ENCODE measurements around the gene TCHP.

DNA sequence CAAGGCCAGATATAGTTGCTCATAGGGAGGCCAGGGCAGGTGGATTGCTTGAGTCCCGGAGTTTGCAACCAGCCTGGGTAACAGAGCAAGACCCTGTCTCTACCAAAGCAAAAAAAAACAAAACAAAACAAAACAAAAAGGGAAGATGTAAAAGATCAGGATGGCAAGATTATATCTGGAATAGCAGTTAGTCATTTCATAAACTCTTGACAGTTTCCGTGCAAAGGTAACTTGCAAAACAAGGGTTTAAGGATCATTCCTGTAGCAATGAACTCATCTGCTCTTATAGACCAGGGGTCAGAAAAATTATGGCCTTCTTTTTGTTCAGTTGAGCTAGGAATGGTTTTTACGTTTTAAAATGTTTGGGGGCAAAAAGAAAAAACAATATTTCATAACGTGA is 66.5 kb downstream of the TCHP start:
- no peak for TF ChIP-seq EZH2 (IDR thresholded peaks at IDR 0.05; ENCODE audit: borderline replicate concordance, insufficient read depth, low read length, poor library complexity, severe bottlenecking)
- no peak for TF ChIP-seq SMC3 (conservative IDR thresholded peaks at IDR 0.05; ENCODE audit: poor library complexity)
- no peak for TF ChIP-seq POLR2AphosphoS5 (IDR thresholded peaks at IDR 0.05)
- TF ChIP-seq, protein P1, sequence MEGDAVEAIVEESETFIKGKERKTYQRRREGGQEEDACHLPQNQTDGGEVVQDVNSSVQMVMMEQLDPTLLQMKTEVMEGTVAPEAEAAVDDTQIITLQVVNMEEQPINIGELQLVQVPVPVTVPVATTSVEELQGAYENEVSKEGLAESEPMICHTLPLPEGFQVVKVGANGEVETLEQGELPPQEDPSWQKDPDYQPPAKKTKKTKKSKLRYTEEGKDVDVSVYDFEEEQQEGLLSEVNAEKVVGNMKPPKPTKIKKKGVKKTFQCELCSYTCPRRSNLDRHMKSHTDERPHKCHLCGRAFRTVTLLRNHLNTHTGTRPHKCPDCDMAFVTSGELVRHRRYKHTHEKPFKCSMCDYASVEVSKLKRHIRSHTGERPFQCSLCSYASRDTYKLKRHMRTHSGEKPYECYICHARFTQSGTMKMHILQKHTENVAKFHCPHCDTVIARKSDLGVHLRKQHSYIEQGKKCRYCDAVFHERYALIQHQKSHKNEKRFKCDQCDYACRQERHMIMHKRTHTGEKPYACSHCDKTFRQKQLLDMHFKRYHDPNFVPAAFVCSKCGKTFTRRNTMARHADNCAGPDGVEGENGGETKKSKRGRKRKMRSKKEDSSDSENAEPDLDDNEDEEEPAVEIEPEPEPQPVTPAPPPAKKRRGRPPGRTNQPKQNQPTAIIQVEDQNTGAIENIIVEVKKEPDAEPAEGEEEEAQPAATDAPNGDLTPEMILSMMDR (IDR thresholded peaks at IDR 0.05; ENCODE audit: poor library complexity, severe bottlenecking), result no peak
- TF ChIP-seq, protein P2, sequence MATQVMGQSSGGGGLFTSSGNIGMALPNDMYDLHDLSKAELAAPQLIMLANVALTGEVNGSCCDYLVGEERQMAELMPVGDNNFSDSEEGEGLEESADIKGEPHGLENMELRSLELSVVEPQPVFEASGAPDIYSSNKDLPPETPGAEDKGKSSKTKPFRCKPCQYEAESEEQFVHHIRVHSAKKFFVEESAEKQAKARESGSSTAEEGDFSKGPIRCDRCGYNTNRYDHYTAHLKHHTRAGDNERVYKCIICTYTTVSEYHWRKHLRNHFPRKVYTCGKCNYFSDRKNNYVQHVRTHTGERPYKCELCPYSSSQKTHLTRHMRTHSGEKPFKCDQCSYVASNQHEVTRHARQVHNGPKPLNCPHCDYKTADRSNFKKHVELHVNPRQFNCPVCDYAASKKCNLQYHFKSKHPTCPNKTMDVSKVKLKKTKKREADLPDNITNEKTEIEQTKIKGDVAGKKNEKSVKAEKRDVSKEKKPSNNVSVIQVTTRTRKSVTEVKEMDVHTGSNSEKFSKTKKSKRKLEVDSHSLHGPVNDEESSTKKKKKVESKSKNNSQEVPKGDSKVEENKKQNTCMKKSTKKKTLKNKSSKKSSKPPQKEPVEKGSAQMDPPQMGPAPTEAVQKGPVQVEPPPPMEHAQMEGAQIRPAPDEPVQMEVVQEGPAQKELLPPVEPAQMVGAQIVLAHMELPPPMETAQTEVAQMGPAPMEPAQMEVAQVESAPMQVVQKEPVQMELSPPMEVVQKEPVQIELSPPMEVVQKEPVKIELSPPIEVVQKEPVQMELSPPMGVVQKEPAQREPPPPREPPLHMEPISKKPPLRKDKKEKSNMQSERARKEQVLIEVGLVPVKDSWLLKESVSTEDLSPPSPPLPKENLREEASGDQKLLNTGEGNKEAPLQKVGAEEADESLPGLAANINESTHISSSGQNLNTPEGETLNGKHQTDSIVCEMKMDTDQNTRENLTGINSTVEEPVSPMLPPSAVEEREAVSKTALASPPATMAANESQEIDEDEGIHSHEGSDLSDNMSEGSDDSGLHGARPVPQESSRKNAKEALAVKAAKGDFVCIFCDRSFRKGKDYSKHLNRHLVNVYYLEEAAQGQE (IDR thresholded peaks at IDR 0.05; ENCODE audit: borderline replicate concordance), result no peak
- no peak for TF ChIP-seq EP300 (conservative IDR thresholded peaks at IDR 0.05; ENCODE audit: poor library complexity, severe bottlenecking)
- TF ChIP-seq TAF1 (IDR thresholded peaks at IDR 0.05; ENCODE audit: low read depth), result no peak
- no peak for TF ChIP-seq MXI1 (conservative IDR thresholded peaks at IDR 0.05; ENCODE audit: poor library complexity, severe bottlenecking)
- no peak for TF ChIP-seq RAD21 (conservative IDR thresholded peaks at IDR 0.05)
